Stimulated activated CD8-positive, alpha-beta memory T cell treated with anti-CD3 and anti-CD28 coated beads, Interleukin-15, amount 100 ng/mL, for 24 hours (primary cell): ENCODE measurements around the gene TGFBRAP1.

Experiments used
- DNase-seq: peaks from one replicate; pipeline ENCODE4 v3.0.0-alpha.2; 2020; ENCODE audit warnings: low read depth

TGFBRAP1 gene

GRCh38 chr2:105329561-105330495, at the start of gene TGFBRAP1:
Gene TGFBRAP1 (minus strand): TSS chr2:105329735. CDS start chr2:105308301, 21,434 bp downstream.
- DNase-seq: peak; percentile 23

DNA sequence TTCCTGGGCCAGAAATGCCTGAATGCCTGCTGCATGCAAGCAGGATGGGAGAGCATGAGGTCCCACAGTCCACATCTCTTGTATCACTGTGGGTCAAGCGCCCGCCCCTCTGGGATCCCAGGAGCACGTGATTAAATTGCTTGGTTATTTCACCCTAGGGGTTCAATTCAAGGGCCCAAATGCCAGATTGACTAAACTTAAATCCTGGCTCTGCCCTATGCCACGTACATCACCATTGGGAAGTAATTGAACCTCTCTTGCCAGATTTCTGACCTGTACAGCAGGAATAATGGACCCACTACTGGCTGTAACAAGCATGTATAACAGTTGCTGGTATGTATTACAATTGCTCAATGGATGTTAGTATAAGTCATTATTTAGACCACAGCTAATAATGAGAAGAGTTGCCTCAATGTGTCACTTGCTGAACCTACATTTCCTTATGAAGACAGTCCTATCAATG, 49.4 kb upstream of the TGFBRAP1 start:
- no peak for DNase-seq

GRCh38 chr2:105378276-105378840, 48.8 kb upstream of the TGFBRAP1 start:
- no peak for DNase-seq

DNA sequence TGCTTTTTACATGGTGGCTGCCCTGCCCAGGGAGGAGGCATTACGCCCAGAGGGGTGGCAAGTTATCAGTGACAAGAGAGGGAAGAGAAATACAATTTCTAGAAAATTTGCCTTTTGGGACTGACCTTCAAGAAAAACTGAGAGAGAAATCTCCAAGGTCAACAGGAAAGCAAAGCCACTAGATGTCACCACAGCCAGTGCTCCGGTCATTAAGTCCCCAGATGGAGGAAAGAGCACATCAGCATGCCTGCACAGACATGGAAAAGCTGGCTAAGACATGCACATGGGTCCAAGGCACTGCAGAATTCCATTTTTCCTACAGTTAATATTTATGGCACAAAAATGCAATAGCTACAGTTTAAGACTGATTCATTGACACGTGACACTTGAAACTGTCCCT, 48.3 kb upstream of the TGFBRAP1 start:
- no peak for DNase-seq

DNA sequence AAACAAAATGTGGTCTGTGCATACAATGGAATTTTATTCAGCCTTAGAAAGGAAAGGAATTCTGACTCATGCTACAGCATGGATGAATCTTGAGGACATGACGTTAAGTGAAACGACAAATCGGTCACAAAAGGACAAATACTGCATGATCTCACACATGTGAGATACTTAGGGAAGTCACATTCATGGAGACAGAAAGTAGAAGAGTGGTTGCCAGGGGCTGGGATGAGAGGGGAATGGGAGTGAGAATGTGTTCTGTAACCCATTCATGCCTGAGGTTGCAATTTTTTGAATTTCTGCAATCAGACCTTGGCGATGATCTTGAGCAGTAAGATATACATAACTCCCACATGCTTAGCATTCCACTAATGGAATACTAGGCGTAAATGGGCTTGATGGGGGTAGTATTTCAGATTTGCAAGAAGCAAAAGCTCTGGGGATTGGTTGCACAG, 47.3 kb upstream of the TGFBRAP1 start:
- DNase-seq: no peak

DNA sequence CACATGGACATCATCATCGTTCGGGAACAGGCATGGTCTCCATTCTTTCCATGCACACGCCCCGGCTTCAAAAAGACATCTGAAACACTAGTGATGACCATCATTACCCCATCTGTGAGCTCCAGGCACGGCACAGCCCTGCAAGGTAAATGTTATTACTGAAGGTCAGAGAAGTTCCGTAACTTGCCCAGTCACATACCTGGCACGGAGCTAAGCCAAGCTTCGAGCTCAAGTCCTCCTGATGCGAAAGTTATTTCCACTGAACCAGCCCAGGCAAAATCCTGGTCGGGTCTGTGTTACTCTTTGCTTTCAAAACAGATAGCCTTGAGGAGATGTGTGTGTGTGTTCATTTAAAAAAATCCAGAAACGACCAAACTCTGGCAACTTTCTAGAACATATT, 46.5 kb upstream of the TGFBRAP1 start:
- no peak for DNase-seq

DNA sequence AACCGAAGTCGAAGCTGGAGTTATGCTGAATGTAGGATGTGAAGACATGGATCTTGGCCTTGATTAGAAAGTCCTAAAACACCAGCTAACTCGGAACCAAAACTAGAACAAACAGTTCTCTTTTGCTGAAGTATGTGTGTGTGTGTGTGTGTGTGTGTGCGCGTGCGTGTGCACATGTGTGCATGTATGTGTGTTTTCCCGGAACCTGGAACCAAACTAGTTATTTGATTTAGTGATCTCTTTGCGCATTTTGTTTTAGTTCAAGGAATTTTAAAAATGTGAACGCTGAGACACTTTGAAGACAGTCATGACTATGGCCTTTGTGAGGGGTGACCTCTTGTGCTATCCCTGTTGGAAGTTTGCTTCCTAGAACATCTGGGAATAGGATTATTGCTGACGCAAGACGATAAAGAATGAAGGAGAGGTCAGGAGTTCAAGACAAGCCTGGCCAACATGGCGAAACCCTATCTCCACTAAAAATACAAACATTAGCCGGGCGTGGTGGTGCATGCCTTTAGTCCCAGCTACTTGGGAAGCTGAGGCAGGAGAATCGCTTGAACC, 45.5 kb upstream of the TGFBRAP1 start:
- DNase-seq: no peak

DNA sequence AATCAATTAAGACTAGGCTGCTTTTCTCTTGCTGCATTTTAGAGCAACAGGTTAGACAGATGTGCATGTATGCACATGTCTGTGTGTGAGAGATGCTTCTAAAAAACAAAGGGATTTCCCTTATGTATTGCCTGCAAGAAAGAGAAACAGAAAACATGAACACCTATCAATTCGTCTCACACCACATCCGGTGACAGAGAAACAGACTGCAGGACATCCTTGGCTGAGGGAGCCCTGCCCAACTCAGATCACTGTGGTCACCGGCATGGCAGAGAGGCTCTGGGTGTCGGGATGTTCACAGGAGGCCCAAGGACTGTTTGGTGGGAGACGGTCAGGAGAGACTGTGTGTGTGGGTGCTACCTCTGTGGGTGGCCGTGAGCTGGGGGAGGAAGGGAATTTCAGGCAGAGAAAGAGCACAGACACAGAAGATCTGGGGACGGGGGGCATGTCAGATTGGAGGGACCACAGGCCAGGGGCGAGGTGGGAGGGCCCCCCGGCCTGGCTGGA, 44.4 kb upstream of the TGFBRAP1 start:
- no peak for DNase-seq

DNA sequence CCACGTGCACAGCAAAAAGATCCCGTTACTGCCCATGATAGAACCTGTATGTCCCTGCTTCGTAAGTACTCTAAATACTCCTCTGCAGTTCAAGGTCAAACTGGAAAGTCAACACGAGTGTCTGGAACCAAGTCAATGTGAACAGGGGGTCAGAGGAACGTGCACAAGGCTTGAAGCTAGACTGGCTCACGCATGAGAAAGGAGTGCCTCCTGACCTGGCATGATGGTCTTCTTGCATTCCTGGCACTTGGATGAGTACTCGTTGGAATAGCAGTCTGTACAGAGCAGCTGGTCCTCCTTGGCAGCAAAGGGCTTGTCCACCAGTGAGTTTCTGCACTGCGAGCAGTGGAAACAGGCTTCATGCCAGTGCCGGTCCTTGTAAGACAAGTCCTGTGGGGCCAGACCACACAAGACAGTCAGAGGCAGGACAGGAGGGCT, 43.8 kb upstream of the TGFBRAP1 start:
- DNase-seq: no peak

DNA sequence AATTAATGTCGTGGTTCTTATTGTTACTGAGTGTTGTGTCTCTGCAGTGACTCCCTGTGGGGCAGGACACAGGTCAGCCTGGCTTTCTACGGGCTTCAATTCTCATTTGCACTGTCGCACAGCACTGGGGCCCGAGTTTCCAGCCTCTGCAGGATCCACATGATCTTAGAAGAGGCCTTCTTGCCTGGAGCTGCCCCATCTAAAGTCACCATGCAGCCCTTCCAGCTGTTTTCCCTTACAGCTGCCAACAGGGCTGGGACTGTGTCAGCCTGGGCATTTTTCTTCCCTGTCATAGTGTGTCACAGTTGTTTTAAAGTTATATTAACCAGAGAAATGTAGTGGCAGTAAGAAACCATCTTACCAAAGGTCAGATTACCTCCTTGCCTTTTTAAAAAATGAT, 42.3 kb upstream of the TGFBRAP1 start:
- no peak for DNase-seq

DNA sequence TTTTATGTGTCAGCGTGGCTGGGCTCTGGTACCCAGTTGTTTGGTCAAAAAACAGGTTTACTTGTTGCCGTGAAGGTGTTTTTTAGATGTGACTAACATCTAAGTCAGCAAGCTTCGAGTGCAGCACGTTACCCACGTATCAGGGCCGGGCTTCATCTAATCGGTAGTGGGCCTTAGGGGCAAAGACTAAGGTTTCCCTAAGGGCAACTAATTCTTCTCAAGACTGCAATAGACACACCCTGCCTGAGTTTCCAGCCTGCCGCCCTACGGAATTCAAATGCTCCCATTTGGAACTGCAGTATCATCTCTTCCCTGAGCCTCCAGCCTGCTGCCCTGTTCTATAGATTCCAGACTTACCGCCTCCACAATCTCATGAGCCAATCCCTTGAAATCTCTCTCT, 41.6 kb upstream of the TGFBRAP1 start:
- no peak for DNase-seq

DNA sequence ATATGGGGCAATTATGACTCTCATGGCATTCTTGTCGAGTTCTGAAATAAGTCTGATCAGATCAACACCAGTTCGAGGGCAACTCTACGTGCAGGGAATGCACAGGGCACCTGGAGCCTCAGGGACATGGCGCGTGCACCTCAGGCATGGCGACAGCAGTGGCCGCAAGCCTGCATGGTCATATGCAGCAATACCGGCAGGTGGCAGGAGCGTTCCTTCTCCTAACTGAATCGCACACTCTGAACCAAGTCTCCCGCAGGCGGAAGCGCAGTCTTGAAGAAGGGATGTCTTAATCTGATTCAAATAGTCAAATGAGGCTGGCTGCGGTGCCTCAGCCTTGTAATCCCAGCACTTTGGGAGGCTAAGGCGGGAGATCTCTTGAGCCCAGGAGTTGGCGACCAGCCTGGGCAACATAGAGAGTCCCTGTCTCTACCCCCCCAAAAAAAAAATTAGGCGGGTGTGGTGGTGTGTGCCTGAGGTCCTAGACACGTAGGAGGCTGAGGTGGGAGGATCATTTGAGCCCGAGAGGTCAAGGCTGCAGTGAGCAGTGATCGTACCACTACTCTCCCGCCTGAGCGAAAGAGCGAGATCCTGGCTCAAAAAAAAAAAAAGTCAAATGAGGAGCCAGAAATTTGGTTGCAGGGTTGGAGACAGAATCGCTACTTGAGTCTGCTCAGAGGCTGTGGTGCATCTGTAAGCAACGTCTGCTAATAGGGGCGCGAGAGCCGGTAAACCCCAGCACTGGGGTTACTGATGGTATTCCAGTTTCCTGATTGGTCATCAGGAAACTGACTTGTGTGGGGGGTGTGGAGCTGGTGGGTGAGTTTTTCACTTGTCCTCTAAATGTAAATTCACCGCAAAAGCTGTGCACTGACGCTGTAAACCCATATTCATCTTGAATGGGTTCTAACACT, 40.5 kb upstream of the TGFBRAP1 start:
- DNase-seq: peak; percentile 57

DNA sequence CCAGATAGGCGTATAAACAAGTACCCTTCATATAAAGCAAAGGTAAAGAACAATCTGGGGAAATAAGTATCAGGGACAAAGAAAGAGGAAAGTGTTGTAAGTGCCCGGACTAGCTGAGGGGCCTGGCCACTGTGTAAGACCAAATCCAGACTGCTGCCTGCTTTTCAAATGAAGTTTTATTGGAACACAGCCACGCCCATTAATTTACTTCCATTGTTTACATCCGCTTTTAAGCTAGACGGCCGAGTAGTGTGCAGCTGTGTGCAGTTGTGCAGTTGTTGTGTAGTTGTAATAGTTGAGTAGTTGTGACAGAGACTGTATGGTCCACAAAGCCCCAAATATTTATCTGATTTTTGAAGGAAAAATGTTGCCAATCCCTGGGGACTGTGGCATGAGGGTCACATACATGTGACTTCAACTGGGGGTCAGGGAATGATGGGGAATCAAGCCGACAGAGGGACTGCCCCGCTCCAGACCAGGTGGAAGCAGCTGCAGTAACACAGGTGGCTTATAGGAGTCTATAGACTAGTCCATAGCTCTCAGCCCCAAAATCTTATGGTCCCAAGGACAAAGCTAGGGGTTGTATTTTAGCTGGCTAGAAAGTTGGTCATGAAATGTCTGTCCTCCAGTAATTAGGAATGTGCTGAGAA, 39.3 kb upstream of the TGFBRAP1 start:
- DNase-seq: no peak

GRCh38 chr2:105365206-105365605, 35.7 kb upstream of the TGFBRAP1 start:
- DNase-seq: no peak

DNA sequence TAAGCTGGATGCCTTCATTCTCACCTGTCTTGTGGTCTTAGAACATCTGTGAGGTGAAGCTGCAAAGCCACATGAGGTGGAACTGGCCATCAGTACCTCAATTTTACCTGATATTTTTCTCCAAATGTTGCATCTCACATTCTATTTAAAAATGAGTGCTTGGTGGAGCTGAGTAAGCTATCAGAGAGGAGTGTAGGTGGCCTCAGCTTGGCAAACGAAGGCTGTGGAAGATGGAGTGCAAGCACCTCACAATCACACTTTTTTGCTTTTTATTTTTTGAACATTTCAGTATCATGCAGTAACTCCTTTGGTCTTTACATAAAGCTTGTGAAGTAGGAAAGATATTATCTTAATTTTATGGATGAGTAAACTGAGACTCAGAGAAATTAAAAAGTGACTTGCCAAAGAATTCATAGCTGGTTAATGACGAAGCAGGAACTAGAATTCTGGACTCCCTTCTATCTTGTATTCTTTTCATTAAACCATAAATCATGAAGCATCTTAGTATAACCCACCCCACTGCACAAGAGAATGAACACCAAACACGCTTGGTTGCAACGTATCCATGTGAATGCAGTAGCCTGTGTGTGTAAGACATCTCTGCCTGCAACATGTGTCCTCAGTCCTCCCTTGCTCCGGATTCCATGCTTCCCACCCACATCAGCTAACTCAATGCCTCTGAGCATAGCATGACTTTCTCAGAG, 35.1 kb upstream of the TGFBRAP1 start:
- no peak for DNase-seq

DNA sequence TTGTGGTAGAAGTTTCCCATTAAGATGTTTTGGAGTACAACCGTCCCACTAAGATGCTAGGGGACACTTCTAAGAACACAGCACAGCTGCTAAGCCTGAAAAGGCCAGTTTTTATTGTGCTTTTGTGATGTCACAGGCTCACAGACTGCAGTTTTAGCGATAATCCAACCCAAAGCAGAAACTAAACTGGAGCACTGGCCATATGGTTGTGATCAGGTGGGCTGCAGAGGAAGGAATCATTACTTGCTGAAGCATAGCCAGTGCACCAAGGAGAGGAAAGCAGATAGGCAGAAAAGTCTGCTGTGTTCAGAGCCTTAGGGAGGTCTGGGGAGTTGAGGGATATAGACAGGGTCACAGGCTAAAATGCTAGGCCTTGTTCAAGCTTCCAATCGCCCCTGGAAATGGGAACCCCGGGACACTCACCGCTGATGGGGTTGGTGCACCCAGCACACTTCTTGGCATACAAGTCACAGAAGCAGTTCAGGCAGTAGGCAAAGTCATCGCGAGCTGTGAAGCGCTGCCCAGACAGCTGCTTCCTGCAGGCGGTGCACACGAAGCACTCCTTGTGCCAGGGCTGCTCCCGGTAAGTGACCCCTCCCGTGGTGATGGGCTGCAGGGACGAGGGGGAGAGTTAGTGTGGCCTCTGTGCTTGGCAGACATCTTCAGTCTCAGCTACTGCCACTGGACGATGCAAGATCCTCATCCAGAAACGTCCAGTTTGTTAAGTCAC, 33.5 kb upstream of the TGFBRAP1 start:
- DNase-seq: no peak

DNA sequence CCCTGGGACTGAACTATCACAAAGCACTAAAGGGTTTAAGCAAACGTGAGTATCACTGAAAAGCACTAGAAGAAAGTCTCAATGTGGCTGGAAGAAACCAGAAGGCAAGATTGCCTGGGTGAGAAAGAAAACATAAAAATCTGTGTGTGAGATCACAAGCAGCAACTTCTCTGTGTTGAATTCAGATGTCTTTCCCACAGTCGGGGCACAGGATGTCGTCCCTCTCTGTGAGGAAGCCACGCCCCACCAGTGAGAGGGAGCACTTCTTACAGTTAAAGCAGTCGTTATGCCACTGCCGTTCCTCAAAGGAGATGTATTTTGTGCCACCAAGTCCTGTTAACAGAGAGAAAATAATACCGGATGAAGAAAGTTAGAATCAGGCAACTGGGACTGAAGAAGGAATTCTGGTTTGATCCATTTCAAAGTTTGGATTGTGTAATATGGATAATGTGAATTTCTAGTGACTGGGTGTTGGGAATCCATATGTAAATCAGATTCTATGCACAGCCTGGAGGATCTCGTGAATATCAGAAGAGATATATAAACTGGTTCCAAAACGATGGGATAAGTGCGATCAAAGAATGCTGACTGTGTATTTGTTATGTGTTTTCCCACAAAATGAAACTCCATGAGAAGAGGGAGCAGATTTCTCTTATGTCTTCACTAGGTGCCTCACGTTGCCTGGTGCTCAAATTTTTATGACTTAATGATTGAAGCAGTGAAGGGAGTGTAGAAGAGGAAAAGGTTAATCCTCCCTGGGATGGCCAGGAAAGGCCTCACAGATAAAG, 31.8 kb upstream of the TGFBRAP1 start:
- DNase-seq: no peak

- DNase-seq: no peak
These were observed 29.1 kb upstream of the TGFBRAP1 start for GRCh38 chr2:105358593-105358992.

DNA sequence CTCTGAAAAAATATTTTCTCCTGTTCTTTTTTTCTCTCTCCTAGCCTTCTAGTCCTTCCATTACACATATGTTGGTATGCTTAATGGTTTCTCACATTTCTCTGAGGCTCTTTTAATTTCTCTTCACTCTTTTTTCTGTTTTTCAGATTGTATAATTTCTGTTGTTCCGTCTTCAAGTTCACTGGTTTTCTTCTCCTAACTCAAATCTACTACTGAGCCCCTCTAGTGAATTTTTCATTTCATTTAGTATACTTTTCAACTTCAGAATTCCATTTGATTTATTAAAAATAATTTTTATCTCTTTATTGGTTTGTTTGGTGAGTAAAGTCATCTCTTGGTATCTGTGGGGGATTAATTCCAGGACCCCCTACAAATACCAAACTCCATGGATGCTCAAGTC, 27.6 kb upstream of the TGFBRAP1 start:
- no peak for DNase-seq
